ENCODE results near the gene SEPTIN3.

The SEPTIN3 gene

DNA sequence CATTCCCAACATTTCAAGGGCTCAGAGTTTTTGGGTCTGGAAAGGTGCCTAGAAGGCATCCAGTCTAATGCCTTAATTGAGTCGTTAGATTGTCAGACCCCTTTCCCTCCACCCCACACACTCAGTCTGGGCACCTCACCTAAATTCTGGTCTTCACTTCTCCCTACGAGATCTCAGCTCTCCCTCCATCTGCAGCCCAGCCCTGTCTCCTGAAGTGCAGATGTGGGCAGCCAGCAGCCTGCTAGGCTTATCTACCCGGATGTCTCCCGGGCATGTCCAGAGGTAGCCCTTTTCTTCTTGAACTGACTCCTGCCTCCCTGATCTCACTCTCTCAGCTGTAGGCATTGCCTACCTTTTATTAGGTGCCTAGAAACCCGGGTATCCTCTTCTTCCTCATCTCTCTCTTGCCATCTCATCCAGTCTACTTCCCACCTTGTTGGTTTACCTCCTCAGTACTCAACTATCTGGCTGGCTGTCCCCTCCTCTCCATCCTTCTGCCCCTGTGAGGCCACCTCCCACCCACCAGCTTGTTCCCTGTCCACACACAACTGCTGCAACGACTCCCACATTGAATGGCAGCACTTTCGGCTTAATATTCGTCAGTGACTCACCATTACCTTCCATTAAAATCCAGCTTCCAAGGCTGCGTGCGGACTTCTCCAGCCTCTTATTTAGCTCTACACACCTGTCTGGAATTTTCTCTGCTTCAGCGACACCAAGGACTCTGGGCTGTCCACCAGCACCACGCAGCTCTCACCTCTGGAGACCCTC is 6.2 kb downstream of the SEPTIN3 start:
- DNase-seq (ENCODE audit: low spot score) = no peak

DNA sequence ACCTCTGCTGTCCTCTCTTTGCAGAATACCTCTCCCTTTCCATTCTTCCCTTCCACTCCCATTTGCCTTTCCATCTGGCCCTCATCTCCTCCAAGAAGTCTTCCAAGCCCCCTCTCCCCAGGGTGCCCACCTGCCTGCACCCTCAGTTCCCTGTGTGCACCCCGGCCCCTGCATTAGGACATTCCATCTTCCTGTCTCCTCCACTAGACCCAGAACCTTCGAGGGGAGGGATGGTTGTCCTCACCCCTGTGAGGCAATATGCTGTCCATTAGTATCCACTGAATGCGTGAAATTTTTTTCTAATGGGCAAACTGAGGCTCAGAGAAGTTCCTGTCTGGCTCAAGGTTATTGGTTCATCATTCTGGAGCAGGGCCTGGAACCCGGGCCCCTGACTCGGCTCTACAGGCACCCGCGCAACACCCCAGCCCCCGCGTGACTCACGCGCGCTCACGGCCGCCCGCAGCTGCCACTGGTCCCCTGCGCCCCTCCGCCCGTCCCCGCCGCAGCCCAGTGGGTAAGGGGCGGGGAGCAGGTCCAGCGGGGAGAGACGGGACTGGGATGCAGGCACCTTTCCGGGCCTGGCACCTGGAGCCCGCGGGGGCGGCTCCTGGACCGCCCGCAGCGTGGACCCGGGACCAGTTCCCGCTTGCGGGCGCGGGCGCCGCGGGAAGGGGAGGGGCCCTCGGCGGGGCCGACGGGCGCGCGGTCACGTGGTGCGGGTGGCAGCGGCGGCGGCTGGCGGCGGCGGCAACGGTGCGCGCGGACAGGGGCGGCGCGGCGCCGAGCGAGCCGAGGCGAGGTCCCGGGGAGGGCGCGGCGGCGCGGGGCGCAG is 7.0 kb downstream of the SEPTIN3 start:
- peak; percentile 62 for DNase-seq (ENCODE audit: low spot score)

DNA sequence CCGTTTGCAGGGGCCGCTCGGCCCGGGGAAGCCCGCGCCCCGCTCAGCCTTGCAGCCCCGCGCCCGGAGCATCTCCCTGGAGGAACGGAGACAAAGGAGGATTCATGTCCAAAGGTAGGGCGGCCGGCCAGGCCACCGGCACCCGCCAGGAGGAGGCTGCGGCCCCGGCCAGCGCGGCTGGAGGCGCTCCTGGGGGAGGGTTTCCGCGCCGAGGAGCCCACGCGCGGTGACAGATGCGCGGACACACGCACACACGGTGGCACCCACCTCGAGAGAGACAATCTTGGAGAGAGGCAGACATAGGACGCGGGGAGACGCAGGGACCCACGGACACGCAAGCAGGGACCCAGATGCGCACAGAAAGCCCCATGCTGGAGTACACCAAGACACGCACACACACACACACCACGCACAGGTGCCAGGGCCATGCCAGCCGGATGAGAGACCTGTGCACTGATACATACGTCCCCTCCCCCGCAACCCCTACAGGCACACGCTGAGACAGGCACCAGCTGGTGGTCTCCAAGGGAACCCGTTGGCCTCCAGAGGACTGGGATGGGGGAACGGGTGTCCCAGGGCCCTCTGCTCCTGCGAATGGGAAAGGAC is 7.8 kb downstream of the SEPTIN3 start:
- no peak for DNase-seq (ENCODE audit: low spot score)

DNA sequence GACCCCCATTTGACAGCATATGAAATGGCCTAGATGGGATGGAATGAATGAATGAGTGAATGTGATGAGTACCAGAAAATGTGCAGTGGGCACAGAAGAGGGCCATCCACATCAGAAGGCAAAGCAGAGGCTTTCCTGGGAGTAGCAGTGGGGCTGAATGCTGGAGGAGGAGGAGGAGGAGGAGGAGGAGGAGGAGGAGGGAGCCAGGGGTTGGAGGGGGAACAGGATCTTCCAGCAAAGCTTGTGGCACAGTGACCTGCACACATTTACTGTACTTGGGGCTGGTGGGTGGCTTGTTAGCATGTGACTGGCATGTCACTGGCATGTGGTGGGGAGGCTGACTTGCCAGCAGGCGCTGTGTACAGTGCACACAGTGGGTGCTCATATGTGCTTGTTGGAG is 9.5 kb downstream of the SEPTIN3 start:
- no peak for DNase-seq (ENCODE audit: low spot score)

DNA sequence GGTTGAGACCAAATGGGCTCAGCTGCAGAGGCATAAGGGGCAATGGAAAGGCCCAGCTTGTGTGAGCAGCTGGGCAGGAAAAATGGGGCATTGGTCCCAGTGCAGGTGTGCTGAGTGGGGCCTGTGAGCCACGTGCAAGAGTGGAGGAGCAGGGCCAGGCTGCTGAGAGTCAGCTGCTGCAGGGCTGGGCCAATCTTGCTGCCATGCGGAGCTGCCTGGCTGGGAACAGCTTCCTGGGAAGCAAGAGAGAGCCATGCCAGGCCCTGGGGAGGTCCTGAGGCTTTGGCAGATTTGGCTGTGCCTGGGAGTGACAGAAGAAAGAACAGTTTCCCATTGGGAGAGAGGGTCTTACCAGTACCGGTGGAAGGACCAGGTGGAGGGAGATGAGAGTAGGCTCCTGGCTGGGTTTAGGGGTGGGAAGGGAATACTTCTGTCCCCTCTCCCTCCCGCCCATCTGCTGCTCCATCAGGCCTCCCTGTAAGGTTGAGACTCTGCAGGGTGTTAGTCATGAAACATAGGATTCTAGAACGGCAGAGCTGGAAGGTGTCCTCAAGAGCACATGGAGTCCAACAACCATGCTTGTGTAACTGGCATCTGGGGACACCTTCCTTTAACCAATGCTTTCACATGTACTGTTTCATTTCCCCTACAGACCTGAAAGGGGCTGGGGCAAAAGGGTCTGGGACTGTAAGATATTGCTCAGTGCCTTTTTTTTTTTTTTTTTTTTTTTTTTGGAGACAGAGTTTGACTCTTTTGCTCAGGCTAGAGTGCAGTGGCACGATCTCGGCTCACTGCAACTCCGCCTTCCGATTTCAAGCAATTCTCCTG is 10.4 kb downstream of the SEPTIN3 start:
- DNase-seq (ENCODE audit: low spot score) = no peak

DNA sequence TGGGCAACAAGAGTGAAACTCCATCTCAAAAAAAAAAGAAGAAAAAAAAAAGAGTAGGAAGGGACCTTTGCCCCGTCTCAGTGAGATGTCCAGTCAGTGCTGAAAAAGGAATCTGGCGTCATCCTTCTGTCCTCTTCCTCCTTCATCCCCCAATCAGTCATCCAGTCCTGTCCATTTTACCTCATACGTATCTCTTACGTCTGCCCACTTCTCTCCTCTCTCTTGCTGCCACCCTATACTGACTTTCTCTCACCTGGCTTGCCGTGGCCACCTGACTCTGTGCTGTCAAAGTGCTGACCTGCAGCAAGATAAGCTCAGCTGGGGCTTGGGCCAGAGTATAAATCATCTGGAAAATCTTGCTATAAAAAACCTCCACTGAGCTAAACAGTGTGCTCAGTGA is 13.6 kb downstream of the SEPTIN3 start:
- no peak for DNase-seq (ENCODE audit: low spot score)

DNA sequence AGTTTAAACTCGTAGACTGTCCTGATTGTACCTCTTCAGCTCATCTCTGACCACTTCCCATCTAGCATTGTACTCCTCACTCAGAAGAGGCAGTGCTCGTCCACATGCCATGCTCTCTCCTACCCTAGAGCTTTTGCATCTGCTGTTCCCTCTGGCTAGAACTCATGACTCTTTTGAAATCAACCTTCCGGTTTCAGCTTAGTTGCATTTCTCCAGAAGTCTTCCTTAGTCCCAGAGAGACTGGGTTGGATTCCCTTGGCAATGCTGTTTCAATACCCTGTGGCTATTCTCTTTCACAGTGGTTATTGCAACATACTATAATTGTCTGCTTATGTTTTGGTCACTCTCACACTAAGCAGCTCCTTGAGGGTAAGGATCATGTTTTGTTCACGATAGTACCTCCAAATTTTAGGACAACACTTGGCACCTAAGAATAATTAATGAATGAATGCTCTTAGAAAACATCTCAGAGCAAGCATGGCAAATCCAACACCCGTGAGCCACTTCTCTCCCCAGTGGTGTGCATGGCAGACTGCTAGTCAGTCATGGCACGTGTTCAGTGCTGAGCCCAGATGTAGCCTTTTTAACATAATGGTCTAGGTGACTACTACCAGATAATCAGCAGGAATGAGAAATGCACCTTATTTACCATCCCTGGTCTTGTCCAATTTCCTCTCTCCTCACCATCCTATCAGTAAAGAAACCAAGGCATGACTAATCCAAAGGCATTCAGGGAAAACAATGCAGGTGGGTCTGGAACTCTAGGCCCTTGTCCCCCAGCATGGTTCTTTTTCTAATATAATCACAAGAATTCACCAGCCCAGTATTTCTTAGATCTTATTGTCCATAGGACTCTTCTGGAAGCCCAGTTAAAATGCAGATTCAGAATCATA is 14.5 kb downstream of the SEPTIN3 start:
- DNase-seq (ENCODE audit: low spot score) = no peak

DNA sequence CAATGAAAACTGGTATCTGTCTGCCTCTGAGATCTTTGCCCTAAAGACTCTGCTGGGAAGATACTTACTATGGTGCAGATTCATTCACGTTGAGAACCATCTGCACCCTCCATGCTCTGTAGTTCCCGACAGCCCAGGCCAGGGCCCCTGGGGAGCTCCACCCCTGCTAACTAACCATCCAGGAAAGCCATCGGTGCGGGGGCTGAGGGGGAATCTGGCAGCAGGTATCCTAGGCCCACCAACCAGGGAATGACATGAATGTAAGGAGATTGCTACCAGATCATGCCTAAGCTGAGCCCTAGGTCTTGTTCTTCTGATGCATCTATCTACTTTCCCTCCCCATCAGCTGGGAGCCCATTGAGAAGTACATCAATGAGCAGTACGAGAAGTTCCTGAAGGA is 18.0 kb downstream of the SEPTIN3 start:
- no peak for DNase-seq (ENCODE audit: low spot score)

DNA sequence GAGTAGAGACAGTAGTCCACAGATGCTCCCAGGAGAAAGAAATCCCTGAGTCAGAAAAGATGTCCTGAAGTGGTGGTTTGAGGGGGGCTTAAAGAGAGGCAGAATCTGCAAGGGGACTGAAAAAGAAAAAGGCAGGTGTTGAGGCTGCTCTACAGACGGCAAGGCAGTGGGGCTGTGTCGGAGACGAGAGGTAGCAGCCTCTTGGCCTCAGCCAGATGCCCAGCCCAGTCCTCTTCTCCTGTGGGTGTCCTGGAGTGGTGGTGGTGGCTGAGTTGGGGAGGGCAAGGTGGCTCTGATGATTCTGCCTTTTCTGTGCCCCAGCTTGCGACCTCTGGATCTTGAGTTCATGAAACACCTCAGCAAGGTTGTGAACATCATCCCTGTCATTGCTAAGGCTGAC is 20.0 kb downstream of the SEPTIN3 start:
- DNase-seq (ENCODE audit: low spot score) = no peak

DNA sequence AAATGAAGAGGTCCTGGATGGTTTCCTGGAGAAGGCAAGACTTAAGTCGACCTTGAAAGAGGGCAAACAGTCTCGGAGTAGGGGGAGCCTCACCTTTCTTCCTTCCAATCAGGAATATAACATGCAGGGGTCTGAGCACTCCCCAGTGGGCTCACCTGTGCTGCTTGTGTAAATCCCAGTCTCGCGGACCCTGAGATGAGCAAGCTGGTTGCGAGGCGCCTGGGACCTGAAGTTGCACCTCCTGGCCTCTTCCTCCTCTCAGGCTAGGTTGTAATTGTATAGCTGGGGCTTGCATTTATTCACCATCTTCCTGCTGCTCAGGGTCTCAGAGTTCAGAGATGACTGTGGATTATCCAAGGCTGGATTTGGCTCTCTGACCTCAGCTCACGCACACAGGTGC is 21.9 kb downstream of the SEPTIN3 start:
- DNase-seq (ENCODE audit: low spot score) = no peak

DNA sequence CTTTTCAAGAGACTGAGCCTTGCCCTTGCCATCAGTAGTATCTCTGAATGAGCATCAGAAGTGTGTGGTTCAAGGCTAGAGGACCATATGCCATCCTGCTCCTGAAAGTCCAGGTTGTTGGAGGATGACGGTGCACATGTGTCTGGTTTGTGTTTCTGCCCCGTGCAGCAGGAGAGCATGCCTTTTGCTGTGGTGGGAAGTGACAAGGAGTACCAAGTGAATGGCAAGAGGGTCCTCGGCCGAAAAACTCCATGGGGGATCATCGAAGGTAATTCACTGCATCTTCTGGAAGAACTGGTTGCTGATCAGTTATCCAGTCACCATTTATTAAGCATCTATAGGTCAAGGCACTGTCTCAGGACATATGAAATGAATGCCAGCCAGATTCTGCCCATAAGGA is 23.3 kb downstream of the SEPTIN3 start:
- DNase-seq (ENCODE audit: low spot score) = no peak

DNA sequence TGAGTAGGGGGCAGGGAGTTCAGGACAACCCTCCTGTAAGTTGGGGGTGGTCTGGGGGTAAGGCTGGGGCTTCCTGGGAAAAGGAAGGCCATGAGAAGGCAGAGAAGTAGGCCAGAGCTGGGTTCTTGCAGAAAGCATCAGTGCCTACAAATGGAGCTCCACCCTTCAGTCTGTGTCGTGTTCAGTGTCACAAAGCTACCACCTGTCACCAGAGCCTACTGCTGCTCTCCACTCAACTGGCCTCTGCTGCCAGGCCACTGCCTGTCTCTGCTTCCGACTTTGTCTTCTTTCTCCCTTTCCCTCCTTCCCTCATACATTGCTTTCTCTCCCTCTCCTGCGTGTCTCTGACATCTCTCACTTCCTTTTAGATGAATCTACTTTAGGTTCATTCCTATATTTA is 26.0 kb downstream of the SEPTIN3 start:
- DNase-seq (ENCODE audit: low spot score) = no peak

DNA sequence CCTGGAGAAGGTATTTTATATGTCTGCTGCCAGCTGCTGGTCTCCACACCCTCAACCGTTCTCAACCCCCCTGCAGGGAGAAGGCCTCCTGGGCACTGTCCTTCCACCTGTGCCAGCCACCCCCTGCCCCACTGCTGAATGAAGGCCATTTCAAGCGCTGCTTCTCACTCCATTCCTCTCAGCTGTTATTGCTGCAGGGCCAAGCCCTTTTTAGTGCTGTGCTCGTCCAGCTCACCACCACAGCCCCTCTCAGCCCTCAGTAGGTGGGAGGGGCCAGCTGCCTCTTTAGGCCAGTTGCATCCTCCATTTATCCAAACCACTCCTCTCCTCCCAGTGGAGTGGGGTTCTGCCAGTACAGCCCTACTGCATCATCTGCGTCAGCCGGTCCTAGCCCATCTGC is 27.6 kb downstream of the SEPTIN3 start:
- DNase-seq (ENCODE audit: low spot score) = no peak

DNA sequence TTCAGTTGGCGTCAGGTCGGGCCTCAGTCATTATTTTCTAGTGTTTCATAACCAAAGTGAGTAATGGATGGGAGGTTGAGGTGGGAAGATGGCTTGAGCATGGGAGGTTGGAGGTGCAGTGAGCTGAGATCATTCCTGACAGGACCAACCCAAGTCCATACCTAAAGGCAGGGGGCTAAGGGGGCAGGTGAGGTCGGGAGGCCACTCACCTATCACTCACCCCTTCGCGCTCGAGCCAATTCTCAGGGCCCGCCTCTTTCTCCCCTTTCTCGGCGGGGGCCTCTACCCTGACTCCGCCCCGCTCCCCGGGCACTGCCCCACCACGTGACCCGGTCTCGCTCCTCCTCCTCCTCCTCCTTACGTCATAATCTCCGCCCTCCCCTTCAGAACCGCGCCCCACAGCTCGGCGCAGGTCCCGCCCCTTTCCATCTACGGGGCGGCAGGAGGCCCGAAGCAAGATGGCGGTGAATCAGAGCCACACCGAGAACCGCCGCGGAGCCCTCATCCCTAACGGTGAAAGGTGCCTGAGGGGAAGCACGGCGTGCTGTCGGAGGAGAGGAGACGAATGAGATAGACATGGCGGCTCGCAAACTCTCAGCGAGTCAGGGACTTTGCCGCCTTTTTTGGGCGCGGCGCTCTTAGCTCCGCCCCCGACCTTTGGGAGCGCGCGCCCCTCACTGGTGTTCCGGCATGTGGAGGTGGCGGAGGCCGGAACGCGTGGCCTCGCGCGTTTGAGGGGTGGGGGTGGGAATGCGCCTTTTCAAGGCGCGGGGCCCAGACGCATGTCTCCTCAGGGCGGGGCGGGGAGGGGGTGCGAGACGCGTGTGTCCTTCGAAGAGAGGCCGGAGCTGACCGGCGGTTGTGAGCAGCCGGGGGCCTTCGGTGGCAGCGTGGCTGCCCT is 29.4 kb downstream of the SEPTIN3 start, which contains the start of gene WBP2NL:
TSS of gene WBP2NL (plus strand) at position 428 of the 901 bp plus-strand sequence. CDS start at position 459, 31 bp downstream.
- no peak for DNase-seq (ENCODE audit: low spot score)

DNA sequence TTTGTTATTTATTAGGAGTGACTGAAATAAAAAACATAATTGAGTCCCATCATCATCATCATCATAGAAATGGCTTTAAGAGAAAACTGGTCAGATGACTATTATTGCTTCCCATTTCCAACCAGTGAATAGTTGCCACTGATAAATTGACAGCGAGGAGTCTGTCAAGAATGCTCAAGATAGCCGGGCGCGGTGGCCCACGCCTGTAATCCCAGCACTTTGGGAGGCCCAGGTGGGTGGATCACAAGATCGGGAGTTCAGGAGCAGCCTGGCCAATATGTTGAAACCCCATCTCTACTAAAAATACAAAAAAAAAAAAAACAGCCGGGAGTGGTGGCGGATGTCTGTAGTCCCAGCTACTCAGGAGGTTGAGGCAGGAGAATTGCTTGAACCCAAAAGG is 31.2 kb downstream of the SEPTIN3 start:
- no peak for DNase-seq (ENCODE audit: low spot score)

DNA sequence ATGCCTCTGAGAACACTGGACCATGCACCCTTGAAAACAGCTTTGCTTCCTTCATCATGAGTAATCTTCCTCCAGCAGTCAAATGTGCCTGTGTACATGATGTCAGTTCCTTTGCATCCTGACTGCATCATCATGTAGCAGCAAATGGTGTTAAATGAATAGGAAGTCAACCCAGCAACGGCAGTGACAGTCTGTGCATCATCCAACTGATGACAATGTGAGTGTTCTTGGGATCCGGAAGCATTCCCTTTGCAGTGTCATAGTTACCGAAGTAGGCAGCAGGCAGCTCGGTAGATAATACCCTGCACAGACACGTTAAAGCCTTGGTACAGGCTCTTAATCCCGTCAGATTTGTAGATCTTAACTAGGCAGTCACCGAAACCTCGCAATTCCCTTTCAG is 31.9 kb downstream of the SEPTIN3 start:
- no peak for DNase-seq (ENCODE audit: low spot score)

DNA sequence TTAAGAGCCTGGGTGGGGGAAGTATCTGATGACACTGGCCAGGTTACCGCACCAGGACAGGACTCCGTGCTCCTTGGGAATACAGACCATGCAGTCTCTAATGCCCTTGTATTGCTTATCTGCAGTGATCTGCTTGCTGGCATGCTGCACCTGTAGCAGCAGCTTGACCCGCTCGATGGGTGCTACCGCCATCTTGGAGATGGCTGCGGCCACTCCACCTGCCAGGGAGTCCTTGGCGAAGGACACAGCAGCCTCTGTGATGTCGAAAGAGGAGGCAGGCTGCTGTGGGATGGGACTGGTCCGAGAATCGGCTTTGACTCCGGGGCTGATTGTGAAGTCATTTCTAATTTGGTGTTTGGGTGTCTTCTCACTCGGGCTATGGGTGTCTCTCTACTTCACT is 32.5 kb downstream of the SEPTIN3 start:
- no peak for DNase-seq (ENCODE audit: low spot score)

DNA sequence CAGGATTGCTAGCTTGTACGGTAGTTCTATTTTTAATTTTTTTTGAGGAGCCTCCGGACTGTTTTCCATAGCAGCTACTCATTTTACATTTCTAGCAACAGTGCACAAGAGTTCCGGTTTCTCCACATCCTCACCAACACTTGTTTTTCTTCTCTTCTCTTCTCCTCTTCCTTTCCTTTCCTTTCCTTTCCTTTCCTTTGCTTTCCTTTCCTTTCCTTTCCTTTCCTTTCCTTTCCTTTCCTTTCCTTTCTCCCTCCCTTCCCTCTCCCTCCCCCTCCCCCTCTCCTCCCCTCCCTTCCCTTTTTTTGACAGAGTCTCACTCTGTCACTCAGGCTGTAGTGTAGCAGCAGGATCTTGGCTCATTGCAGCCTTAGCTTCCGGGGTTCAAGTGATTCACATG is 38.7 kb downstream of the SEPTIN3 start:
- DNase-seq (ENCODE audit: low spot score) = no peak

DNA sequence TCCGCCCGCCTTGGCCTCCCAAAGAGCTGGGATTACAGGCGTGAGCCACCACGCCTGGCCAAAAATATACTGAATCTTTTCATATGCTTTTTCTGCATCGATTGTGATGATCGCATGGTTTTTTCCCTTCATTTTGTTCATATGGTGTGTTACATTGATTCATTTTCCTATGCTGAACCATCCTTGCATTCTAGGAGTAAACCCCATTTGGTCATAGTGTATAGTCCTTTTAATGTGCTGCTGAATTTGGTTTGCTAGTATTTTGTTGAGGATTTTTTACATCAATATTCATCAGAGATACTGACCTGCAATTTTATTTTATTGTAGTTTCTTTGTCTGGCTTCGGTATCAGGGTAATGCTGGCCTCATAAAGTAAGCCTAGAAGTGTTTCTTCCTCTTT is 41.5 kb downstream of the SEPTIN3 start:
- no peak for DNase-seq (ENCODE audit: low spot score)

DNA sequence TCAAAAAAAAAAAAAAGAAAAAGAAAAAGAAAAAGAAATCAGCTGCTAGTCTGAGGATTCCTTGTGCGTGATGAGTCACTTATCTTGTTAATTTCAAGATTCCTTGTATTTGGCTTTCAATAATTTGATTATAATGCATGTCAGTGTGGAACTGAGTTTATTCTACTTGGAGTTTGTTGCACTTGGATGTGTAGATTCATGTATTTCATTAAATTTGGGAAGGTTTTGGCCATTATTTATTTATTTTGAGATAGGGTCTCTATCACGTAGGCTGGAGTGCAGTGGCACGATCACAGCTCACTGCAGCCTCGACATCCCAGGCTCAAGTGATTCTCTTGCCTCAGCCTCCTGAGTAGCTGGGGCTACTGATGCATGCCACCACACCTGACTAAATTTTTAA is 44.1 kb downstream of the SEPTIN3 start:
- DNase-seq (ENCODE audit: low spot score) = no peak

Data from LoVo (cell line).